SHP77 treated with DMSO at 0.1 percent for 48 hours (cell line): Measurements from ENCODE around the gene PDE11A.
"Not testable (repeated sequence)": the region's sequence is repeated elsewhere in the genome, so short reads cannot be mapped to it uniquely, and the experiment has no call there.

ENCODE experiments used
- DNase-seq: peaks from one replicate; lab custom pipeline; 2025; lab: John Stamatoyannopoulos, UW

The PDE11A gene

GRCh38 chr2:178008636-178009289 is 63.8 kb downstream of the PDE11A start:
- peak; percentile 56 for DNase-seq

- DNase-seq: no peak
These were observed 65.9 kb downstream of the PDE11A start for GRCh38 chr2:178006710-178007109.

GRCh38 chr2:178005756-178006155 is 66.8 kb downstream of the PDE11A start:
- no peak for DNase-seq

DNA sequence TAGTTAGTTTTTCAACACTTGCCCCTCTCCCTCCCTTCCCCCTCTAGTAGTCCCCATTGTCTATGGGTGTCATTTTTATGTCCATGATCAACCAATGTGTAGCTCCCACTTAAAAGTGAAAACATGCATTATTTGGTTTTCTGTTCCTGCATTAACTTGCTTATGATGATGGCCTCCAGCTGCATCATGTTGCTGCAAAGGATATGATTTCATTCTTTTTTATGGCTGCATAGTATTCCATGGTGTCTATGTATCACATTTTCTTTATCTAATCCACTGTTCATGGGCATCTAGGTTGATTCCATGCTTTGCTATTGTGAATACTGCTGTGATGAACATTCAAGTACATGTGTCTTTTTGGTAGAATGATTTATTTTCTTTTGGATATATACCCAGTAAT is 70.5 kb downstream of the PDE11A start:
- DNase-seq: no peak

DNA sequence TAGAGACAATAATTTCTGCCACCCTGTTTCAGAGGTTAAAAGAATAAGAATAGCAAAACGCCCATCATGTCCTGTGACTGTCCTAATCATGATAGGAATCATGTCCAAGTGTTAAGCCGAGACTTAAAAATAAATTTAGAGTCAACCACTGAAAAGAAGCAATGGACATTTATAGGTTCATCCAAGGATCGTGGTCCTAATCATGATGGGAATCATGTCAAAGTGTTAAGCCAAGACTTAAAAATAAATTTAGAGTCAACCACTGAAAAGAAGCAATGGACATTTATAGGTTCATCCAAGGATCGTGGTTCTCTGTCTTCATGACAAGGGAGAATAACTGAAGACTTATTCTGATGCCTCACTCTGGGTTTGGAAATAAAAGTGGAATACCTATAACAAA is 73.6 kb downstream of the PDE11A start:
- DNase-seq: no peak

GRCh38 chr2:177998006-177998405 is 74.6 kb downstream of the PDE11A start:
- no peak for DNase-seq

DNA sequence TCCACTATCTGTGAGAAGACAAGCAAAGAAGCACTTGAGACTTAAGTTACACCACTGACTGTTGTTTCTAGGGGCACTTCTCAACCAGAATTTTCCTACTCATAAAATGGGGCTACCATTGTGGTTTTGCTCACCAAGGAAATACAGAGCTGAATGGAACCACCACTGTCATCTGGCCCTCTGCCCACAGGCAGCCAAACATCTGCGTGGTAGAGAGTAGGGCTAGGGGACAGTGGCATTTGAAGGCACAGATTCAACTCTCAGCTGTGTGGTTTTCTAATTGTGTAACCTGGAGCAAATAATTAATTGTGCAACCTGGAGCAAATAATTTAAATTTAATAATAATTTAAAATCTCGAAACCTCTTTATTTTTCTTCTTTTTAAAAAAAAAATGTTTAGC is 79.6 kb downstream of the PDE11A start:
- no peak for DNase-seq

DNA sequence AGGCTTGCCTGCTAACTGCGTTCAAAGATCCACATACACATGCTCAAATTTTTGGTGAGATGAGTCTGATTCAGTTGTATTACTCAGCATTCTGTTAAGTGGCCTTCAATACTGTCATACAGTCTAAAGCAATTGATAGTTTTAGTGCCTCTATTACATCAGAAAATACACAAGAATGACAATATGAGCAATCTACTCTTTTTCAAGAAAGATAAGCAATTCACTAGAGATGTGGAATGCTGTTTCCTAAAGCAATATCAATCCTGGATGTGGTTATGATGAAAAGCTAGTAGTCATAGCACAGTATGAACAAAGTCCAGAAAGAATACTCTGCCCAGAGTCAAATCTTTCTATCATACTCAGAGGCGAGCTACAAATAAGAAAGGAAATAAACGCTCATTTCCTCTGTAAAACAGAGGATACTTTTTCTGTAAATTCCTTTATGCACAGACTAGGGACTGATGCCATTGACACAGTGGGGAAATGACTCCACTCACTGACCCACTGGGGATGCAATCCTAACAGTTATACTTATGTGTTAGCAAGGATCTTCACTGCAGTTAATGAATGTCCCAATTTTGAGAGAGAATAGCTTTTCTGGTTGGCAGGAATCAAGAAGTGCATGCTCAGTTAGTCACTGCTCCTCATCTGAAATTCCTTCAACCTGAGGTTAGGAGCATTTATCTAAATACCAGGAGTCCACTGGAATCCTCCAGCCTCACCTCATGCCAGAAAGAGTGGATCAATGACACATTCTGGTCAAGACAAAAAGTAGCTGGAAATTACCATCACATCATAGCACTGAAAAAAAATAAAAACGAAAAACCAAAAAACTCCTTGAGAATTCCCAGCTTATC is 83.3 kb downstream of the PDE11A start:
- DNase-seq: no peak

- no peak for DNase-seq
These were observed 87.8 kb downstream of the PDE11A start for GRCh38 chr2:177984749-177985148.

GRCh38 chr2:177983183-177983788 is 89.3 kb downstream of the PDE11A start:
- DNase-seq: no peak

- DNase-seq: no peak
These were observed 99.8 kb downstream of the PDE11A start for GRCh38 chr2:177972782-177973181.

DNA sequence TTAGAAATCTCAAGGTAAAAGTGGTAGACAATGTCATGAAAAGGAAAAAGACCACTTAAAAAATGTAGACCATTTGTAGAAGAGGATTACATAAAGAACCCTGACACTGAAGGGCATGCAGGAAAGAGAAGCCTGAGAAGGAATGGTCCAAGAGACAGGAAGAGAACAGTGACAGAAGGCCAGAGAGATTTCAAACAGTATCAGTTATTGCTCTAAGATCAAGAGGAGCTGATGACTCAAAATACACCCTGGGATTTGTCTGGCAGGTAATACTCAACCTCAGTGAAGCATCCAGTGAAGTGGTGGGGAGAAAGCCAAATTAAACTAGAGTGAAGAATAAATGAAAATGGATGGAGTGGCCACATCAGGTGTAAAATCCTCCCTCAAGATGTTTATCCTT is 100.5 kb downstream of the PDE11A start:
- DNase-seq: no peak

DNA sequence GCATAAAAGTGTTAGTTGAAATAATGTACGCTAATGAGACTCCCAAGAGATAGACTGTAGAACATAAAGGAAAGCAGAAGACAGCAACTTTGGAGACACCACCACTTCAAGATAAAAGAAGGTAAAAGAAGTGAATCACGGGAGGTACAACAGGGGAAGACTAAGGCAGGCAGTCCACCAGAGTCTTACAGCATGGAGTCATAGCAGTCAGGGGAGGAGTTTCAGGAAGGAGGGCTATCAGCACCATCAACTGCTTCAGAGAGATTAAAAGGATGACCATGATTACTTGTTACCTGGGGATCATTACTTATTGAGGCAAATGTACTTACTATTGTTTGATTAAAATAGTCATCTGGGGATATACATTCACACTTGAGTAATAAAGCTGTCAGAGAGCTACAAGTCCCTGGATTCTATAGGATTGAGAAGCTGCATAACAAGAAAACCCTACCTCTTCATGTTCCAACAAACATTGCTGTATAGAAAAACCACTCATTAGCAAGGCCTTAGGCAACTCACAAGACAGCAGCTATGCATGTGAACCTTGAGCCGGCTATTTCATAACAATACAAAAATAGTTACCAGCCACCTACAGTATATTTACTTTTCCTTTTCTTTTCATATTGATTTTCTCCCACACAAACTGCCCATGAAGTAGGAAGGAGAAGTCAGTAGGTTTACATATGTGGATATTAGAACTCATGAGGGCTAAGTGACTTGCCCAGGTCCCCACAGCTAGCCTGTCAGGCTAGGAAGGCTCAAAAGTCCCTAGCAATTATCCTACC is 101.7 kb downstream of the PDE11A start:
- DNase-seq: no peak

- DNase-seq: no peak
These were observed 107.7 kb downstream of the PDE11A start for GRCh38 chr2:177964892-177965291.

DNA sequence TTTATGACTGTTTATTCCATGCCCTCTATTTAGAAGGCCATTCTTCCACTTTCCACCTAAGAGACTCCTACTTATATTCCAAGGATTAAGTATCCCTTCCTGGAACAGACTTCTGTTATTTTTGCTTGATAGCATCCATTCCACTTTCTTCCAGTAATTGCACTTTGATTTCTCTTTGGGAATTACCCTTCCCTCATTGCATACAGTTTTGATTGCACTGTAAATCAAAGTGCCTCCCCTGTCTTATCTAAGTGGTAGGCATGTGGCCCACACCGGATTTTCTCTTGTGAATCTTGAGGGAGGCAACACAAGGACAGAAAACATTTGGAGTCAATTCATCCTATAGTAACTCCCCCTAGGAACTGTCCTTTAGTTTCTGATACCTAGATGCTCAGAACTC is 120.4 kb downstream of the PDE11A start:
- DNase-seq: no peak

- DNase-seq: not testable (repeated sequence)
These were observed 125.0 kb downstream of the PDE11A start for GRCh38 chr2:177947598-177947997.

- not testable (repeated sequence) for DNase-seq
These were observed 128.0 kb downstream of the PDE11A start for GRCh38 chr2:177944530-177944929.

- DNase-seq: no peak
These were observed 129.8 kb downstream of the PDE11A start for GRCh38 chr2:177942731-177943130.

DNA sequence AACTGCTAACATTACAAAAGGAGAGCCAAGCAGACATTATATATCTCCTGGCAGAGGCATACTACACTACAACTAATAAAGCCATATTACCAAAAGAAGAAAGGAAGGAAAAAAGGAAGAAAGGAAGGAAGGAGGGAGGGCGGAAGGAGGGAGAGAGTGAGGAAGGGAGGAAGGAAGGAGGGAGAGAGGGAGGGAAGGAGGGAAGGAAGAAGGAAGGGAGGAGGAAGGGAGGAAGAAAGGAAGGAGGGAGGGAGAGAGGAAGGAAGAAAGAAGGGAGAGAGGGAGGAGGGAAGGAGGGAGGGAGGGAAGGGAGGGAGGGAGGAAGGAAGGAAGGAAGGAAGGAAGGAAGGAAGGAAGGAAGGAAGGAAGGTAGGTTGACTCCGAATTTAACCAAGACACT is 133.4 kb downstream of the PDE11A start:
- no peak for DNase-seq

DNA sequence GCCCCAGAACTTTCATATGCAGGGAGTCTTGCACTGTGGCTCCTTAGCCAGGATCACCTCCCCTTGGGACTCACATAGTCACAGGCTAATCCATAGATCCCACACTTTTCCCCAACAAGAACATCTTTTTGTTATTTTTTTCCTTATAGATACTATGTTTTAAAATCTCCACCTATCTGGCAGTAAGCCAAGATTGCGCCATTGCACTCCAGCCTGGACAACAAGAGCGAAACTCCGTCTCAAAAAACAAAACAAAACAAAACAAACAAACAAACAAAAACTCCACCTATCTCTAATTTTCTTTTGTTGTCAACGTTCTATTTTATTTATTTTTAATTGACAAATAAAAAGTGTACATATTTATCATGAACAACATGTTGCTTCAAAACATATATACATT is 141.7 kb downstream of the PDE11A start:
- DNase-seq: no peak

DNA sequence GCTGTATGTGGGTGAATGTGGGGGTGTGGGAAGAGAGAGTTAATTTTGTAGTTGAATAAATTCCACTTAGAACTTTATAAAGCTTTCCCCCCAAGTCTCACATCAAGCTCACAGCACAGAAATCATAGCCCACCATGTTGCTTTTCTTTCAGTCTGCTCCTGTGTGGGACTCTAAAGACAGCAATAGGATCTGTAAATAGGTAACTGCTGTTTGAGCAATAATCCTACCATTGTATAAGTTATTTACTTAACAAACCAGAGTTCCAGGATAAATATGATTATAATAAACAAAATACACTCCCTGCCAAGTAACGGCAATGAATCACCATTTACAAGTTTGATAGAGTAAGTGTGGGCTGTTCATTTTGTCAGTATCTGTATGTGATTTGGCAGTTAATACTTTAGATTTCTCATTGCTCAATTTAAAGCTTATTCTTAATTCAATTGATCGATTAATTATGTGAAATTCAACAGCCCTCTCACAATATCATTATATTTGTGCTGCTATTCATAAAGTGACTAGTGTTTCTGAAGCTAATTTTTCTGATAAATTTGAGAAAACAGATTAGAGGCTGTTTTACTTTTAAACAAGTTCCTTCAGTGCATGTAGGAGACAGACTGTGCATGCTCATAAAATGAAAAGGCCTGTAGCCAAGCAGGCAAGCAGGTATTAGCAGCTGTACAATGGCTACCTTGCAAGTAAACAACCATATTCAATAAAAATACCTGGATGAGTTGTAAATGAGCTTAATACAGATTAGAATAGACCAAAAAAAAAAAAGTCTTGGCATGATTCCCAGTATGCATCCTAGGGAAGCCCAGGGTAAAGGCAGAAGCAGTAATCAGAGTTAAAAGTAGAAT is 142.7 kb downstream of the PDE11A start:
- DNase-seq: no peak
